Measurements from ENCODE around the gene EDA2R.

EDA2R gene

GRCh38 chrX:66638591-66639500 is at the start of gene EDA2R:
Gene EDA2R, minus strand, starts transcription at chrX:66639078. Its CDS starts 23,058 bp downstream, at chrX:66616020.
- no peak for DNase-seq (ENCODE audit: low spot score in 2 of 2)
- no peaks in the 10 kb centered on the region for H3K36me3 ChIP-seq (replicated peaks)
- no peaks in the 10 kb centered on the region for H3K27me3 ChIP-seq (ENCODE audit: low read depth)
- in situ Hi-C loops (cut with MboI; ENCODE audit: low sequenced_read_pairs): no loop called here
- H3K4me3 ChIP-seq: no peak within 1 kb of the TSS
- H3K9me3 ChIP-seq: no peaks in the 10 kb centered on the region
- H3K4me1 ChIP-seq: no peaks in the 10 kb centered on the region

GRCh38 chrX:66684196-66684595 is 45.3 kb upstream of the EDA2R start:
- H3K4me3 ChIP-seq: no peak overlapping the region
- H3K9me3 ChIP-seq: no peaks in the 10 kb centered on the region
- no peaks in the 10 kb centered on the region for H3K4me1 ChIP-seq
- H3K36me3 ChIP-seq (replicated peaks): no peaks in the 10 kb centered on the region
- no peak for DNase-seq (ENCODE audit: low spot score in 2 of 2)
- in situ Hi-C loops (cut with MboI; ENCODE audit: low sequenced_read_pairs): no loop called here
- H3K27me3 ChIP-seq (ENCODE audit: low read depth): no peaks in the 10 kb centered on the region

- no peaks in the 10 kb centered on the region for H3K27me3 ChIP-seq (ENCODE audit: low read depth)
- no peak overlapping the region for H3K4me3 ChIP-seq
- in situ Hi-C loops (cut with MboI; ENCODE audit: low sequenced_read_pairs): no loop called here
- H3K4me1 ChIP-seq: no peaks in the 10 kb centered on the region
- DNase-seq (ENCODE audit: low spot score in 2 of 2): no peak
- H3K36me3 ChIP-seq (replicated peaks): no peaks in the 10 kb centered on the region
- H3K9me3 ChIP-seq: no peaks in the 10 kb centered on the region
These were observed 41.6 kb upstream of the EDA2R start for GRCh38 chrX:66680451-66680850.

GRCh38 chrX:66677430-66677829 is 38.6 kb upstream of the EDA2R start:
- no peak for DNase-seq (ENCODE audit: low spot score in 2 of 2)
- Histone ChIP-seq H3K27me3 (ENCODE audit: low read depth) (no peaks in the 10 kb centered on the region), H3K4me1 (no peaks in the 10 kb centered on the region), H3K4me3 (no peak overlapping the region), H3K36me3 (replicated peaks) (no peaks in the 10 kb centered on the region), H3K9me3 (no peaks in the 10 kb centered on the region)
- in situ Hi-C loops (cut with MboI; ENCODE audit: low sequenced_read_pairs): no loop called here

- H3K9me3 ChIP-seq: no peaks in the 10 kb centered on the region
- H3K4me3 ChIP-seq: no peak overlapping the region
- no peaks in the 10 kb centered on the region for H3K4me1 ChIP-seq
- H3K36me3 ChIP-seq (replicated peaks): no peaks in the 10 kb centered on the region
- no peaks in the 10 kb centered on the region for H3K27me3 ChIP-seq (ENCODE audit: low read depth)
- DNase-seq (ENCODE audit: low spot score in 2 of 2): no peak
- in situ Hi-C loops (cut with MboI; ENCODE audit: low sequenced_read_pairs): no loop called here
These were observed 38.1 kb upstream of the EDA2R start for GRCh38 chrX:66676990-66677389.

GRCh38 chrX:66676413-66676812 is 37.5 kb upstream of the EDA2R start:
- Histone ChIP-seq H3K4me1 (no peaks in the 10 kb centered on the region), H3K36me3 (replicated peaks) (no peaks in the 10 kb centered on the region), H3K27me3 (ENCODE audit: low read depth) (no peaks in the 10 kb centered on the region), H3K4me3 (no peak overlapping the region), H3K9me3 (no peaks in the 10 kb centered on the region)
- DNase-seq (ENCODE audit: low spot score in 2 of 2): no peak
- in situ Hi-C loops (cut with MboI; ENCODE audit: low sequenced_read_pairs): no loop called here

- no peak for DNase-seq (ENCODE audit: low spot score in 2 of 2)
- H3K4me1 ChIP-seq: no peaks in the 10 kb centered on the region
- H3K9me3 ChIP-seq: no peaks in the 10 kb centered on the region
- in situ Hi-C loops (cut with MboI; ENCODE audit: low sequenced_read_pairs): no loop called here
- H3K36me3 ChIP-seq (replicated peaks): no peaks in the 10 kb centered on the region
- no peaks in the 10 kb centered on the region for H3K27me3 ChIP-seq (ENCODE audit: low read depth)
- H3K4me3 ChIP-seq: no peak overlapping the region
These were observed 36.7 kb upstream of the EDA2R start for GRCh38 chrX:66675541-66675940.

- DNase-seq (ENCODE audit: low spot score in 2 of 2): no peak
- in situ Hi-C loops (cut with MboI; ENCODE audit: low sequenced_read_pairs): no loop called here
- no peaks in the 10 kb centered on the region for H3K36me3 ChIP-seq (replicated peaks)
These were observed 35.6 kb upstream of the EDA2R start for GRCh38 chrX:66674506-66674905.

GRCh38 chrX:66672106-66672505 is 33.2 kb upstream of the EDA2R start:
- Histone ChIP-seq H3K4me1 (no peaks in the 10 kb centered on the region), H3K4me3 (no peak overlapping the region), H3K27me3 (ENCODE audit: low read depth) (no peaks in the 10 kb centered on the region), H3K9me3 (no peaks in the 10 kb centered on the region), H3K36me3 (replicated peaks) (no peaks in the 10 kb centered on the region)
- DNase-seq (ENCODE audit: low spot score in 2 of 2): no peak
- in situ Hi-C loops (cut with MboI; ENCODE audit: low sequenced_read_pairs): no loop called here

More at GRCh38 chrX:66674506-66674905, 35.6 kb upstream of the EDA2R start:
- no peaks in the 10 kb centered on the region for H3K27me3 ChIP-seq (ENCODE audit: low read depth)
- no peaks in the 10 kb centered on the region for H3K4me1 ChIP-seq
- H3K4me3 ChIP-seq: no peak overlapping the region
- no peaks in the 10 kb centered on the region for H3K9me3 ChIP-seq

GRCh38 chrX:66654411-66654810 is 15.5 kb upstream of the EDA2R start:
- Histone ChIP-seq H3K27me3 (ENCODE audit: low read depth) (no peaks in the 10 kb centered on the region), H3K4me3 (no peak overlapping the region), H3K36me3 (replicated peaks) (no peaks in the 10 kb centered on the region), H3K4me1 (no peaks in the 10 kb centered on the region), H3K9me3 (no peaks in the 10 kb centered on the region)
- no peak for DNase-seq (ENCODE audit: low spot score in 2 of 2)
- in situ Hi-C loops (cut with MboI; ENCODE audit: low sequenced_read_pairs): no loop called here

GRCh38 chrX:66635360-66635759 is 3.5 kb downstream of the EDA2R start:
- DNase-seq (ENCODE audit: low spot score in 2 of 2): no peak
- no peak overlapping the region for H3K4me3 ChIP-seq
- no peaks in the 10 kb centered on the region for H3K4me1 ChIP-seq
- in situ Hi-C loops (cut with MboI; ENCODE audit: low sequenced_read_pairs): no loop called here
- H3K9me3 ChIP-seq: no peaks in the 10 kb centered on the region
- H3K36me3 ChIP-seq (replicated peaks): no peaks in the 10 kb centered on the region
- no peaks in the 10 kb centered on the region for H3K27me3 ChIP-seq (ENCODE audit: low read depth)

- in situ Hi-C loops (cut with MboI; ENCODE audit: low sequenced_read_pairs): no loop called here
- no peaks in the 10 kb centered on the region for H3K4me1 ChIP-seq
- H3K9me3 ChIP-seq: no peaks in the 10 kb centered on the region
- no peaks in the 10 kb centered on the region for H3K27me3 ChIP-seq (ENCODE audit: low read depth)
- DNase-seq (ENCODE audit: low spot score in 2 of 2): no peak
- no peaks in the 10 kb centered on the region for H3K36me3 ChIP-seq (replicated peaks)
- H3K4me3 ChIP-seq: no peak overlapping the region
These were observed 4.6 kb downstream of the EDA2R start for GRCh38 chrX:66634272-66634671.

- no peaks in the 10 kb centered on the region for H3K4me1 ChIP-seq
- in situ Hi-C loops (cut with MboI; ENCODE audit: low sequenced_read_pairs): no loop called here
- no peaks in the 10 kb centered on the region for H3K36me3 ChIP-seq (replicated peaks)
- no peaks in the 10 kb centered on the region for H3K9me3 ChIP-seq
- no peak for DNase-seq (ENCODE audit: low spot score in 2 of 2)
- H3K4me3 ChIP-seq: no peak overlapping the region
- H3K27me3 ChIP-seq (ENCODE audit: low read depth): no peaks in the 10 kb centered on the region
These were observed 5.3 kb downstream of the EDA2R start for GRCh38 chrX:66633541-66633940.

GRCh38 chrX:66632981-66633380 is 5.9 kb downstream of the EDA2R start:
- Histone ChIP-seq H3K4me3 (no peak overlapping the region), H3K4me1 (no peaks in the 10 kb centered on the region), H3K9me3 (no peaks in the 10 kb centered on the region), H3K36me3 (replicated peaks) (no peaks in the 10 kb centered on the region), H3K27me3 (ENCODE audit: low read depth) (no peaks in the 10 kb centered on the region)
- DNase-seq (ENCODE audit: low spot score in 2 of 2): no peak
- in situ Hi-C loops (cut with MboI; ENCODE audit: low sequenced_read_pairs): no loop called here

- Histone ChIP-seq H3K9me3 (no peaks in the 10 kb centered on the region), H3K27me3 (ENCODE audit: low read depth) (no peaks in the 10 kb centered on the region), H3K36me3 (replicated peaks) (no peaks in the 10 kb centered on the region), H3K4me3 (no peak overlapping the region), H3K4me1 (no peaks in the 10 kb centered on the region)
- in situ Hi-C loops (cut with MboI; ENCODE audit: low sequenced_read_pairs): no loop called here
- DNase-seq (ENCODE audit: low spot score in 2 of 2): no peak
These were observed 6.4 kb downstream of the EDA2R start for GRCh38 chrX:66632473-66632872.
